GM19023 (cell line): ENCODE data around the gene CNNM4.

ENCODE experiments used
- ATAC-seq: cut with Tn5 transposase; IDR thresholded peaks from one replicate; pipeline ENCODE4 v1.9.1; 2021; ENCODE audit warnings: mild to moderate bottlenecking, moderate library complexity; ENCODE audit not compliant: unreplicated experiment

Gene CNNM4

GRCh38 chr2:96809951-96810782 lies 49.5 kb downstream of the CNNM4 start:
- no peak for ATAC-seq

DNA sequence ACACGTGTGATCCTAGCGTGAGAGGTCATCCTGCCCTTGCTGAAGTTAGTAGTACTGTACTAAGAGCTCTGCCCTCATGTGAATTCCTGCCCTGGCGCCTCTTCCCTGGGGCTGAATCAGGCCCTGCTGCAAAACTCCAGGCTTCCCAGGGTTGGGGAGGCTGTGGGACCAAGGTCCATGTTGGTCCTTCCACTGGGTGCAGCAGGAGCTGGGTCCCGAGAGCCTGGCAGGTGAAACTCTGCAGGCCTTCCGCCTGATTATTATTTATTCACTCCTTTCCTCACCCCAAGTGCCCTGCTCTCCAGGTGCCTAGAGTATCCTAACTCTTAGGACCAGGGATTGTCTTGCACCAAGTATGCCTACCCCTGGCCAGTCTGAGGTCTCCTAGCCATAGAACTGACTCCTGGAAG lies 50.1 kb downstream of the CNNM4 start:
- ATAC-seq: no peak

DNA sequence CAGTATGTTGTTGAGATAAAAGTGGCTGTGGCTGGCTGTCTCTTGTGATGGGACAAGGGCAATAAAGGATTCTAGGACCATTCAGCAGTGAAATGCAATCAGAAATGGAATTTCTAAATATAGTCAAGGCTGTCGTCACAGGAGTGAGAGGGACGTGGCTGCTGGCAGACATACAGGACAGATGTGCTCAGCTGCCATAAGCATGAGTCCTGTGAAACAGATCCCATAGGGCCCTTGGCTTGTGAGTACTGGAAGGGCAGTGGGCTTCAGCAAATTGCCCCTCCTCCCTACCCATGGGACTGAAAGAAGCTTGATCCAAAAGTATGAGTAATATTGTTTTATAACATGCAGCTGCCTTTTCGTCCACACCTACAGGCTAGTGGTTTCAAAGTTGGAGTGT lies 51.2 kb downstream of the CNNM4 start:
- ATAC-seq: no peak

DNA sequence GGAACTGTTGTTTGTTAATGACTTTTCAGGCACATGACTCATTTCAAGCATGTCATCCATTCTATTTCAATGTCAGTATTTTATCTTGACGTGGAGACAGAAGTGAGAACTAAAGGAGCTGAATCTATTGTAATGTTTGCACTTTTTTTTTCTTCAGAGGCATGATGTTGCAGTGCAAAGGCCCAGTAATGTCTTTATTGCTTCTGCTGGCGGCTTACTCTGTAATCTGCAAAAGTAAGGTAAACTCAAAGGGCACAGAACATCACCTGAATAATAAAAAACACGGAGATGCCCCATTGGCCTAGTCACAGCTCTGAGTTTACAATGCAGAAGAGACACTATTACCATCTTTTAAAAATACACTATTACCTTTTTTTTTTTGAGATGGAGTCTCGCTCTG lies 53.0 kb downstream of the CNNM4 start:
- ATAC-seq: no peak

GRCh38 chr2:96815326-96816126 lies 54.8 kb downstream of the CNNM4 start:
- ATAC-seq: peak; percentile 11

DNA sequence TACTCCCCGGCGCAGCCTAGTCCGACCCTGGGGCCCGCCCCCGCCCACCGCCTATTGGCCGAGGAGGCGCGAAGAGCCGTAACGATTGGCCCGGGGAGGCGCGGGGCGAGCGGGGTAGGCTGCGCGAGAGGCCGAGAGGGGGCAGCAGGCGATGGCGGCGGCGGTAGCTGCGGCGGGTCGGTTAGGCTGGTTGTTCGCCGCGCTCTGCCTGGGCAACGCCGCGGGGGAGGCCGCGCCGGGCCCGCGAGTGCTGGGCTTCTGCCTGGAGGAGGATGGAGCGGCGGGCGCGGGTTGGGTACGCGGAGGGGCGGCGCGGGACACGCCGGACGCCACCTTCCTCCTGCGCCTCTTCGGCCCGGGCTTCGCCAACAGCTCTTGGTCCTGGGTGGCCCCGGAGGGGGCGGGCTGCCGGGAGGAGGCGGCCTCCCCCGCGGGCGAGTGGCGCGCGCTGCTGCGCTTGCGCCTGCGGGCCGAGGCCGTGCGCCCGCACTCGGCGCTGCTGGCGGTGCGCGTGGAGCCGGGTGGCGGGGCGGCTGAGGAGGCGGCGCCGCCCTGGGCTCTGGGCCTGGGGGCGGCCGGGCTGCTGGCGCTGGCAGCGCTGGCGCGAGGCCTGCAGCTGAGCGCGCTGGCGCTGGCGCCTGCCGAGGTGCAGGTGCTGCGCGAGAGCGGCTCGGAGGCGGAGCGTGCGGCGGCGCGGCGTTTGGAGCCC lies 55.6 kb downstream of the CNNM4 start, which contains the start of gene CNNM3:
CNNM3 (plus strand) TSS at position 142 of the 709 bp plus-strand sequence; CDS start at position 152, 10 bp downstream.
- peak; percentile 92 for ATAC-seq

DNA sequence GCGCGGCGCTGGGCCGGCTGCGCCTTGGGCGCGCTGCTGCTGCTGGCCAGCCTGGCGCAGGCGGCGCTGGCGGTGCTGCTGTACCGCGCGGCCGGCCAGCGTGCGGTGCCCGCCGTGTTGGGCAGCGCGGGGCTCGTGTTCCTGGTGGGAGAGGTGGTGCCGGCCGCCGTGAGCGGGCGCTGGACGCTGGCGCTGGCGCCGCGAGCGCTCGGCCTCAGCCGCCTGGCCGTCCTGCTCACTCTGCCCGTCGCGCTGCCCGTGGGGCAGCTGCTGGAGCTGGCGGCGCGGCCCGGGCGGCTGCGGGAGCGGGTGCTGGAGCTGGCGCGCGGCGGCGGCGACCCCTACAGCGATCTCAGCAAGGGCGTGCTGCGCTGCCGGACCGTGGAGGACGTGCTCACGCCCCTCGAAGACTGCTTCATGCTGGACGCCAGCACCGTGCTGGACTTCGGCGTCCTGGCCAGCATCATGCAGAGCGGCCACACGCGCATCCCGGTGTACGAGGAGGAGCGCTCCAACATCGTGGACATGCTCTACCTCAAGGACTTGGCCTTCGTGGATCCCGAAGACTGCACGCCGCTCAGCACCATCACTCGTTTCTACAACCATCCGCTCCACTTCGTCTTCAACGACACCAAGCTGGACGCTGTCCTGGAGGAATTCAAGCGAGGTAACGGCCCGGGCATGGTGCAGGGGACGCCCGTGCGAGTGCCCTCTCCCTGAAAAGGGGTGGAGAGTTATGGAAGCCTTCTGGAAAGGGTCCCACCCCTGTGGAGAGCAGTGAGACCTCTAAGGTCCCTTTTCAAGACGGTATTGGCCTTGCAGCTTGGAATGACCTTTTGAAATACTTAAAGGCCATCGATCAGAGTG lies 56.4 kb downstream of the CNNM4 start:
- ATAC-seq: no peak

DNA sequence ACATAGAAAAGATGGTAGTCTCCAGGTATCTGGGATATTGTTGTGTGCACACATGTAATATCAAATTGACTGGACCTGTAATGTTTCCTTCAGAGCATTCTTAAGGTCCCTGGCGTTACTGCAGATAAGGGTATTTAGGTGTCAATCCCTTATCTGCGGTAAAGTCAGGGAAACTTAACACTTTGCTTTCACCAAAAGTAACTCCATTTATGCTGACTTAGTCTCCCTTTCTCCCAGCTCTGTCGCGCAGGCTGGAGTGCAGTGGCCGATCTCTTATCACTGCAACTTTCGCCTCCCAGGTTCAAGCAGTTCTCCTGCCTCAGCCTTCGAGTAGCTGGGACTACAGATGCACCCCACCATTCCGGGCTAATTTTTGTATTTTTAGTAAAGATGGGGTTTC lies 57.2 kb downstream of the CNNM4 start:
- ATAC-seq: no peak

DNA sequence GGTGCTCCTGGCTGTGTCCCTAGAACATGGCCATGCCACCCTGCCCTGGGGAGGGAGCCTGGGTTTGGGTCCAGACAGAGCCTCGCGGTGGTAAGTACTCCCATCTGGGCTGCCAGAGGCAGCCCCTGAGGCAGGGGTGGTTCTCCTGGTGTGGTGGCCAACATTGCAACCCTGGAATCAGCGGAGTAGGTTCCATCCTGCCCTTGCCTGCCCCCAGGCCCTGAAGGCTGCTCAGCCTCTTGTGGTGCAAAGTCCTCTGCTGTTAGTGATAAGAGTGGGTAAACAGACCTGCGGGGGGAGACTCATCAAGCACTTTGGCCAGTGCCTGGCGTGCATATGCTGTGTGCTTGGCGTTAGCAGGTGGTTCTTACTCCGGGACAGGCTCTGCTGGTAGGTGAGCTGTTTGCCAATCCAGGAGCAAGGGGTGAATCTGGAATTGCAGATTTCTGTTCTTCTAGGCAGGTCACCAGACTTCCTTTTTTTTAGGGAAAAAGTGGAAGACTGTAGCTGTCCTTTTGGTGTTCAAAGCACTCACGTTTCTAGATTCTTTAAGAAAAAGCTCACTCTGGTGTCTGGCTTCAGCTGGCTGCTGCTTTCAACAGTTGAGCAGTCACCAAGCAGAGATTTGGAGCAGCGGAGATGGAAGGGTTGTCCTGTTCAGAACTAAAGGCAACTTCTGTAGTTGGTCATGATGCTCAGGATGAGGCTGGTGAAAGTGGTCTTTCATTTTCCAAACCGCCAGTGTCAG lies 58.6 kb downstream of the CNNM4 start:
- no peak for ATAC-seq

DNA sequence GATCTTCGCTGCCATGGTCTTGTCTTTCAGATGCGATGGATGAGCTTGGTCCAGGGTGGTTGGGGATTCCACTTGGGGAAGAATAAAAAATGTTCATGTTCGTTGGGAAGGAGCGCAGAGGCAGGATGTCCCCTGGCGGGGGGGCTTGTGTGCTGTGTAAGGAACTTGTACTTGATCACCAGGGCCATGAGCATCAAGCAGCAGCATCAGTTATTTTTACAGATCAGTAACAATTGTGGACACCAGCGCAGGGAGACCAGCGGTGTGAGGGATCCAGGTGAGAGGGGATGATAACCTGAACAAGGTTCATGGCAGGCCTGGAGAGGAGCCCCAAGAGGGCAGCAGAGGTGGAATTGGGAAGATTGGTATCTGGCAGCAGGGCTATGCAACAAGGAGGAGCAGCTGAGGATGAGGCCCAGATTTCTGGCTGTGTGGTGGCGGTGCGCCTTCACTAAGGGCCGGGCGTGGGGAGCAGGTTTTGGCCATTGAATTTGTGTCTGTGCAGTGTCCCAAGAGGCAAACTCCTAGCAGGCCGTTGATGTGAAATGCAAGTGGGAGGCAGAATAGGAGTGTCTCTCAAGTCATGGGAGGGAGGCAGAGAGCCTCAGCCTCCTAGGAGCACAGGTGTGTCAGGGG lies 59.3 kb downstream of the CNNM4 start:
- no peak for ATAC-seq

GRCh38 chr2:96821113-96821675 lies 60.5 kb downstream of the CNNM4 start:
- ATAC-seq: no peak

DNA sequence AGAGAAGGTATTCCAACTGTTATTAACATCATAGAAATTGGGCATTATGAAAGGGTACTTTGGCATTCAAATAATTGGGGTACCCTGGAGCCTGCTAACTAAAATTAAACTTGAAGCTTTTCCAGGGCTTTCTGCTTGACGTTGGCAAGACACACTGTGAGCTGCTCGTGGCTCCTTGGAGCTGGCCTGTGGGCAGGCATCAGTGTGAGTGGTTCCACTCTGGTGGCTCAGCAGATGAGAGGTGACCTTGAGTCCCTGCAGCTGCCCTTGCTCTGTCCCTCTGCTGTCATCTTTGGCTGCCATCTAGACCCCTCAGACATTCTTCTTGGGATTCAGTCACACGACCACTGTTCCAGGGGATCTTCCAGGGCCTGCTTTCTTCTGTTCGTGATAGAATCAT lies 62.1 kb downstream of the CNNM4 start:
- no peak for ATAC-seq

- ATAC-seq: no peak
These were observed 62.5 kb downstream of the CNNM4 start for GRCh38 chr2:96823198-96823597.

DNA sequence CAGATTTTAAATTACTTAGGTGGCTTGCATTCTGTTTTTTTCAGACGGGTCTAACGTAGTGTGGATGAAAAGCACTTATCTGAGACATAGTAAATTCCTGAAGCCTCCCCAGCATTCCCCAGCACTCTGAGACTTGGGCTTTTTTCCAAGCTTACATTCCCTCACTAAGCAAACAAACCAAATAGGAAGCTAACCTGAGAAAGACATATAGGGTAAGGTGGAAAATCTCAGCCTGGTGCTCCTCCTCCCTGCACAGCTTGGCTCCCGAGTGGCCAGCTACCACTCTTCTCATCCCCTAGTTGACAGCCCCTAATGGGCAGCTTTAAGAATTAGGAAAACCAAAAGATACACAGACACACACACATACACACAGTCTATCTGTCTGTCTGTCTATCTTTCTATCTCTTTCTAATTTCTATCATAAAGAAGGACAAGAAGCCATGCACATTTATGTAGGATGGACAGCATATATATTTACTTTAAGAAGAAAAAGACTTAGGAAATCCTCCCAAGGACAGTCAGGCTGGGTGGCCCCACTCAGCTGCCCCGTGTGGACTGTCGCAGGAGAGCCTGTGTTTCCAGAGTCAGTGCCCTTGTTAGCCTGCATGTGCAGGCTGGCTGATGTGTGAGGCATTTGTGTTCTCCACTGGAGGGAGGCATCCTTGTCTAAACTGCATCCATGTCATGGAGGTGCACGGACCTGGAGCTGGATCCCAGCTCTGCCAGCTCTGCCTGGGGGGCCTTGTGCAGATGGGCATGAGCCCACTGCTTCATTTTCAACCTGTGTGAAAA lies 63.6 kb downstream of the CNNM4 start:
- ATAC-seq: no peak

DNA sequence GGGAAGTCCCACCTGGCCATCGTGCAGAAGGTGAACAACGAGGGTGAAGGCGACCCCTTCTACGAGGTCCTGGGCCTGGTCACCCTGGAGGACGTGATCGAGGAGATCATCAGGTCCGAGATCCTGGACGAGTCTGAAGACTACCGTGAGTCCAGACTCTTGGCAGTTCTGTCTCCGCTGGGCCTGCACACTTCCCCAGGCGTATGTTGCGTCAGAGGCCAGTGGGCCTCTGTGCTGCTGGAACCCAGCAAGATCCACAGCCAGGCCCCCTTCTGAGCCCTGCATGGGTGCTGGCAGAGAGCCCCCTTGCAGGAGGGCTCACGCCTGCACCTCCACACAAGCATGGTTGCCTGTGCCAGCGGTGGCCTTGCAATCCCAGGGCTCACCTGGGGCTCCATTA lies 64.4 kb downstream of the CNNM4 start:
- no peak for ATAC-seq

- ATAC-seq: no peak
These were observed 66.0 kb downstream of the CNNM4 start for GRCh38 chr2:96826546-96827278.

DNA sequence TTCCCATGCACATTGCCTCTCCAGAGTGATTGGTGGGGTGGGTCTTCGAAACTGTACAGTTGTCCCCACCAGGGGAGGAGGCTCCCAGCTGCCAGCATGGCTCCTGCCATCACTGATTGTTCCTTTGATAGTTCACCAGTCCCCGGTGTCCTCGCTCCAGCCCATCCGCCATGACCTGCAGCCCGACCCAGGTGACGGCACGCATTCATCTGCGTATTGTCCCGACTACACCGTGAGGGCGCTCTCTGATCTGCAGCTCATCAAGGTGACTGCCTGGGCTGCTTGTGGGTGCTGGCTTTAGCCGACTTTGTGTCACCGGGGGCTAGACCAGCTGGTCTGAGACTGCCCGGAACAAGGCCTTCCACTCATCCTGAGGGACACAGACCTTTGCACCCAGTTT lies 67.7 kb downstream of the CNNM4 start:
- ATAC-seq: no peak
